CD14-positive monocyte (primary cell): ENCODE measurements around the gene TMEFF2. TPM values are rescaled to one million over a fixed set of nuclear protein-coding genes. Genes with fewer than 3 reads are reported as not detected.

Experiments
- DNase-seq, 3 donors: peaks; one replicate each; pipeline ENCODE4 v3.0.0-alpha.2; 2011 to 2022
- H2AFZ ChIP-seq: 2 replicates; pipeline ENCODE4 v1.6.0; 2012; ENCODE audit warnings: mild to moderate bottlenecking, low read depth, low read length, inconsistent platforms; ENCODE audit not compliant: insufficient read depth, poor library complexity, severe bottlenecking
- H3K27ac ChIP-seq, 2 donors: 1 replicate in 1 of 2; 2 replicates in 1 of 2; pipeline ENCODE4 v1.5.1; 2012 to 2013; ENCODE audit warnings: low read length in 2 of 2, control low read depth in 1 of 2, inconsistent platforms in 1 of 2, low read depth in 1 of 2, mild to moderate bottlenecking in 1 of 2
- H3K27me3 ChIP-seq, 2 donors: one replicate each; pipeline versions ENCODE4 v1.6.0 to v1.6.1; 2011 to 2013; ENCODE audit warnings: low read length in 2 of 2; ENCODE audit not compliant: control insufficient read depth in 2 of 2, insufficient read depth in 2 of 2
- H3K36me3 ChIP-seq, 2 donors: replicated peaks in 1 of 2; 1 replicate in 1 of 2; 2 replicates in 1 of 2; pipeline versions ENCODE4 v1.5.1 to v1.6.1; 2012 to 2013; ENCODE audit warnings: low read length in 2 of 2, control low read depth in 1 of 2, inconsistent platforms in 1 of 2, mild to moderate bottlenecking in 1 of 2; ENCODE audit not compliant: insufficient read depth in 2 of 2, control insufficient read depth in 1 of 2
- H3K4me1 ChIP-seq, 2 donors: 1 replicate in 1 of 2; 2 replicates in 1 of 2; pipeline versions ENCODE4 v1.5.1 to v1.6.1; 2012 to 2013; ENCODE audit warnings: low read length in 2 of 2, control low read depth in 1 of 2, inconsistent platforms in 1 of 2, mild to moderate bottlenecking in 1 of 2, moderate library complexity in 1 of 2; ENCODE audit not compliant: insufficient read depth in 2 of 2, control insufficient read depth in 1 of 2
- H3K4me2 ChIP-seq: replicated peaks from 2 replicates; pipeline ENCODE3; 2012; ENCODE audit warnings: low read length, moderate library complexity, mild to moderate bottlenecking; ENCODE audit not compliant: poor library complexity, severe bottlenecking; ENCODE audit errors: extremely low read depth
- H3K4me3 ChIP-seq, 3 experiments: fragments of 200-600 bp in 1 of 3; sonication (generic) in 1 of 3; replicated peaks in 1 of 3; 1 replicate in 2 of 3; 2 replicates in 1 of 3; pipeline ENCODE4 v1.5.1; 2011 to 2013; ENCODE audit warnings: low read length in 3 of 3, mild to moderate bottlenecking in 3 of 3, control low read depth in 2 of 3, low read depth in 2 of 3, inconsistent platforms in 1 of 3, moderate library complexity in 1 of 3
- H3K79me2 ChIP-seq: 2 replicates; pipeline ENCODE4 v1.6.0; 2012; ENCODE audit warnings: mild to moderate bottlenecking, control low read depth, inconsistent platforms, low read length, moderate library complexity; ENCODE audit not compliant: insufficient read depth
- H3K9ac ChIP-seq: 2 replicates; pipeline ENCODE4 v1.6.0; 2017; ENCODE audit warnings: low read length, mild to moderate bottlenecking; ENCODE audit not compliant: insufficient read depth, poor library complexity, severe bottlenecking
- H3K9me3 ChIP-seq, 2 donors: replicated peaks in 1 of 2; 1 replicate in 1 of 2; 2 replicates in 1 of 2; pipeline versions ENCODE4 v1.5.1 to v1.6.1; 2012 to 2013; ENCODE audit warnings: low read length in 2 of 2, control low read depth in 1 of 2; ENCODE audit not compliant: control insufficient read depth in 1 of 2, insufficient read depth in 1 of 2
- H4K20me1 ChIP-seq: 2 replicates; pipeline ENCODE4 v1.6.0; 2012; ENCODE audit warnings: mild to moderate bottlenecking, low read length, control low read depth, moderate library complexity; ENCODE audit not compliant: insufficient read depth
- H3K27ac Mint-ChIP-seq, 7 donors: one replicate each; pipeline ENCODE4 v1.8.0; 2020; ENCODE audit warnings: mild to moderate bottlenecking in 7 of 7, mixed read lengths in 7 of 7, moderate library complexity in 6 of 7, inconsistent platforms in 2 of 7
- H3K27me3 Mint-ChIP-seq, 3 donors: one replicate each; pipeline ENCODE4 v1.8.0; 2021 to 2022; ENCODE audit warnings: low read depth in 3 of 3, mild to moderate bottlenecking in 3 of 3, mixed read lengths in 3 of 3, moderate library complexity in 3 of 3, inconsistent platforms in 1 of 3
- H3K36me3 Mint-ChIP-seq, 2 donors: one replicate each; pipeline ENCODE4 v1.8.0; 2020; ENCODE audit warnings: mixed read lengths in 2 of 2, inconsistent platforms in 1 of 2, mild to moderate bottlenecking in 1 of 2
- H3K4me1 Mint-ChIP-seq: one replicate; pipeline ENCODE4 v1.8.0; 2020; ENCODE audit warnings: mild to moderate bottlenecking, mixed read lengths
- H3K4me3 Mint-ChIP-seq, 2 donors: one replicate each; pipeline ENCODE4 v1.8.0; 2020; ENCODE audit warnings: mild to moderate bottlenecking in 2 of 2, mixed read lengths in 2 of 2, moderate library complexity in 1 of 2
- H3K9me3 Mint-ChIP-seq, 7 donors: one replicate each; pipeline ENCODE4 v1.8.0; 2020 to 2022; ENCODE audit warnings: mixed read lengths in 7 of 7, mild to moderate bottlenecking in 6 of 7, moderate library complexity in 6 of 7, inconsistent platforms in 2 of 7
- WGBS: methylation state at CpG from one replicate; pipeline ENCODE4 v1.1.5; 2013; ENCODE audit warnings: missing lambda C conversion rate; ENCODE audit not compliant: insufficient coverage; 5-methylcytosine and 5-hydroxymethylcytosine counted together
- intact Hi-C, 2 donors: fragments of 100-400 bp; cut with micrococcal nuclease; formaldehyde crosslinking; loops; one replicate each; pipeline versions ENCODE4 v1.15.0 to v1.15.1; 2023
- polyA plus RNA-seq, 3 donors: library from polyadenylated mRNA; depleted of rRNA in 1 of 3; unstranded in 2 of 3; stranded (reverse) in 1 of 3; fragments of 300-500 nt in 2 of 3; fragments of >200 nt in 1 of 3; fragmentation: Illumina TruSeq in 2 of 3; gene quantifications; 1 replicate in 2 of 3; 2 replicates in 1 of 3; pipeline ENCODE4 v1.2.3, GENCODE V29; 2012 to 2021
- TF ChIP-seq, protein P1 (sequence below): fragments of 200-600 bp; IDR thresholded peaks from one replicate; pipeline ENCODE4 v1.8.0; 2022; ENCODE audit warnings: antibody characterized with exemption, mild to moderate bottlenecking

Gene TMEFF2
- polyA plus RNA-seq, 3 donors, result not detected

DNA sequence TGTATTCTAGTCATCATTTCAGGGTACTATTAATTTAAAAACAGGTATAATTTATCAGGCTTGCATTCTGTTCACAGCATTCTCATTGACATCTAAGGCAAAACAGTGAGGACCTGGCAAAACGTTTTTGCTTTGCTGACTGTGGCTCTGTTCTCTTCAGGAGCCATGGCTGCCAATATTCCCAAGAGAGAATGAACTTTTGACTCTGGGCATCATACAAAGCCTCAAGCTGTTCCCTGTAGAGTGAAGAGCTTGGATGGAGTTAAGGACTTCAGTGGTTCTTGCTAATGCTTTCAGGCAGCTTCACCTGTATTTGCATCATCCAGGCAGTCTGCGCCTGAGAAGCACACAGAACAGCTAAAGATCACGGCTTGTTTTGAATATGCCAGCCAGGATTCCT is 282.0 kb downstream of the TMEFF2 start:
- Histone ChIP-seq H3K27ac (no peak overlapping the region), H4K20me1 (no peaks in the 10 kb centered on the region), H3K4me1 (no peaks in the 10 kb centered on the region), H2AFZ (no peak overlapping the region), H3K9ac (no peak overlapping the region), H3K79me2 (no peaks in the 10 kb centered on the region), H3K4me3 (no peak overlapping the region), H3K9me3 (no peaks in the 10 kb centered on the region), H3K36me3 (no peaks in the 10 kb centered on the region), H3K4me2 (no peak overlapping the region), H3K27me3 (no peaks in the 10 kb centered on the region)
- H3K4me1 Mint-ChIP-seq, result peaks cover 9% of the 10 kb centered on the region
- no peak overlapping the region for H3K27ac Mint-ChIP-seq
- DNase-seq, result no peak
- no peaks in the 10 kb centered on the region for H3K36me3 Mint-ChIP-seq
- peaks cover 0 to 2% (median 0%) of the 10 kb centered on the region in 3 donors for H3K27me3 Mint-ChIP-seq
- TF ChIP-seq, protein P1, sequence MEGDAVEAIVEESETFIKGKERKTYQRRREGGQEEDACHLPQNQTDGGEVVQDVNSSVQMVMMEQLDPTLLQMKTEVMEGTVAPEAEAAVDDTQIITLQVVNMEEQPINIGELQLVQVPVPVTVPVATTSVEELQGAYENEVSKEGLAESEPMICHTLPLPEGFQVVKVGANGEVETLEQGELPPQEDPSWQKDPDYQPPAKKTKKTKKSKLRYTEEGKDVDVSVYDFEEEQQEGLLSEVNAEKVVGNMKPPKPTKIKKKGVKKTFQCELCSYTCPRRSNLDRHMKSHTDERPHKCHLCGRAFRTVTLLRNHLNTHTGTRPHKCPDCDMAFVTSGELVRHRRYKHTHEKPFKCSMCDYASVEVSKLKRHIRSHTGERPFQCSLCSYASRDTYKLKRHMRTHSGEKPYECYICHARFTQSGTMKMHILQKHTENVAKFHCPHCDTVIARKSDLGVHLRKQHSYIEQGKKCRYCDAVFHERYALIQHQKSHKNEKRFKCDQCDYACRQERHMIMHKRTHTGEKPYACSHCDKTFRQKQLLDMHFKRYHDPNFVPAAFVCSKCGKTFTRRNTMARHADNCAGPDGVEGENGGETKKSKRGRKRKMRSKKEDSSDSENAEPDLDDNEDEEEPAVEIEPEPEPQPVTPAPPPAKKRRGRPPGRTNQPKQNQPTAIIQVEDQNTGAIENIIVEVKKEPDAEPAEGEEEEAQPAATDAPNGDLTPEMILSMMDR, result no peak
- H3K9me3 Mint-ChIP-seq, result peaks cover 0 to 2% (median 0%) of the 10 kb centered on the region in 7 donors
- 67% methylated on average over 1 of the region's 3 CpGs for WGBS
- intact Hi-C loops, result no loop called here
- no peak overlapping the region for H3K4me3 Mint-ChIP-seq

GRCh38 chr2:191910518-191910917 is 284.2 kb downstream of the TMEFF2 start:
- Mint-ChIP-seq H3K4me1 (peaks cover 11% of the 10 kb centered on the region), H3K4me3 (no peak overlapping the region), H3K27me3 (peaks cover 0 to 2% (median 0%) of the 10 kb centered on the region in 3 donors), H3K36me3 (no peaks in the 10 kb centered on the region), H3K9me3 (peaks cover 0 to 2% (median 0%) of the 10 kb centered on the region in 7 donors), H3K27ac (no peak overlapping the region)
- no peak overlapping the region for H3K4me2 ChIP-seq
- TF ChIP-seq, protein P1, result no peak
- H3K79me2 ChIP-seq, result no peaks in the 10 kb centered on the region
- intact Hi-C loops, result no loop called here
- WGBS, result 0% methylated on average over 2 of the region's 2 CpGs
- no peak overlapping the region for H3K27ac ChIP-seq
- no peaks in the 10 kb centered on the region for H4K20me1 ChIP-seq
- no peaks in the 10 kb centered on the region for H3K9me3 ChIP-seq
- H3K4me1 ChIP-seq, result no peaks in the 10 kb centered on the region
- H3K27me3 ChIP-seq, result no peaks in the 10 kb centered on the region
- no peak overlapping the region for H3K4me3 ChIP-seq
- H3K36me3 ChIP-seq, result no peaks in the 10 kb centered on the region
- no peak overlapping the region for H3K9ac ChIP-seq
- no peak overlapping the region for H2AFZ ChIP-seq
- DNase-seq, result peak in 2 of 3 donors; percentile 1 to 10
